ENCODE measurements around the gene PMEPA1. TPM values are rescaled to one million over a fixed set of nuclear protein-coding genes. Genes with fewer than 3 reads are reported as not detected.

Gene PMEPA1
- total and polyA plus RNA-seq, 2 experiments from 2014 or later = 7.3 to 15.4 TPM

DNA sequence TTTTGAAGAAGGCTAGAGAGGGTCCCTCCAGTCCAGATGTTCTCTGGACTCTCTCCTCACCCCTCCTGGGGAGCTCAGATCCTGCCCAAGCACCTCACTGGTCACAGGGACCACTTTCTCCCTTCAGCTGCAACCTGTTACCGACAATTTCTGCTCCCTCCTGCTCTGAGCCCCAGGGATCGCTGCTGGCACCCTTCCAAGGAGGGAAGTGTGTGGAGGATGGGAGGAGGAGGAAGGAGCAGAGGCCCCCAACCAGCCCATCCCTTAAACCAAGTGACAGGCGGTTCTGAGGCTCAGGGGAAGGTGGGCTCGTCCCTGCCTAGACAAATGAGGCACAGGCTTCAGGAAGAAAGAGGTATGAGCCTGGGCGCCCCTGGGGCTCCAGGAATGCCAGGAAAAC is 13.9 kb downstream of the PMEPA1 start:
- TF ChIP-seq ZNF114 (CRISPR knock-in tag; IDR thresholded peaks at IDR 0.05) (no peak), NANOG (IDR thresholded peaks at IDR 0.05; ENCODE audit: borderline replicate concordance) (no peak), STAT1 (IDR thresholded peaks at IDR 0.05; ENCODE audit: unreplicated experiment) (no peak), JUNB (IDR thresholded peaks at IDR 0.05; ENCODE audit: unreplicated experiment) (no peak), CREB1 (CRISPR knock-in tag; IDR thresholded peaks at IDR 0.05; ENCODE audit: low read depth) (no peak), EZH2 (IDR thresholded peaks at IDR 0.05; ENCODE audit: low read depth, unreplicated experiment) (no peak), POLR2AphosphoS5 (IDR thresholded peaks at IDR 0.05; ENCODE audit: low read depth) (no peak), EZH2phosphoT487 (IDR thresholded peaks at IDR 0.05; ENCODE audit: unreplicated experiment) (no peak), ZNF331 (CRISPR knock-in tag; IDR thresholded peaks at IDR 0.05; ENCODE audit: low read depth) (no peak)
- TF ChIP-seq, protein P1, sequence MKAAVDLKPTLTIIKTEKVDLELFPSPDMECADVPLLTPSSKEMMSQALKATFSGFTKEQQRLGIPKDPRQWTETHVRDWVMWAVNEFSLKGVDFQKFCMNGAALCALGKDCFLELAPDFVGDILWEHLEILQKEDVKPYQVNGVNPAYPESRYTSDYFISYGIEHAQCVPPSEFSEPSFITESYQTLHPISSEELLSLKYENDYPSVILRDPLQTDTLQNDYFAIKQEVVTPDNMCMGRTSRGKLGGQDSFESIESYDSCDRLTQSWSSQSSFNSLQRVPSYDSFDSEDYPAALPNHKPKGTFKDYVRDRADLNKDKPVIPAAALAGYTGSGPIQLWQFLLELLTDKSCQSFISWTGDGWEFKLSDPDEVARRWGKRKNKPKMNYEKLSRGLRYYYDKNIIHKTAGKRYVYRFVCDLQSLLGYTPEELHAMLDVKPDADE (IDR thresholded peaks at IDR 0.05) = no peak
- TF ChIP-seq, protein P2, sequence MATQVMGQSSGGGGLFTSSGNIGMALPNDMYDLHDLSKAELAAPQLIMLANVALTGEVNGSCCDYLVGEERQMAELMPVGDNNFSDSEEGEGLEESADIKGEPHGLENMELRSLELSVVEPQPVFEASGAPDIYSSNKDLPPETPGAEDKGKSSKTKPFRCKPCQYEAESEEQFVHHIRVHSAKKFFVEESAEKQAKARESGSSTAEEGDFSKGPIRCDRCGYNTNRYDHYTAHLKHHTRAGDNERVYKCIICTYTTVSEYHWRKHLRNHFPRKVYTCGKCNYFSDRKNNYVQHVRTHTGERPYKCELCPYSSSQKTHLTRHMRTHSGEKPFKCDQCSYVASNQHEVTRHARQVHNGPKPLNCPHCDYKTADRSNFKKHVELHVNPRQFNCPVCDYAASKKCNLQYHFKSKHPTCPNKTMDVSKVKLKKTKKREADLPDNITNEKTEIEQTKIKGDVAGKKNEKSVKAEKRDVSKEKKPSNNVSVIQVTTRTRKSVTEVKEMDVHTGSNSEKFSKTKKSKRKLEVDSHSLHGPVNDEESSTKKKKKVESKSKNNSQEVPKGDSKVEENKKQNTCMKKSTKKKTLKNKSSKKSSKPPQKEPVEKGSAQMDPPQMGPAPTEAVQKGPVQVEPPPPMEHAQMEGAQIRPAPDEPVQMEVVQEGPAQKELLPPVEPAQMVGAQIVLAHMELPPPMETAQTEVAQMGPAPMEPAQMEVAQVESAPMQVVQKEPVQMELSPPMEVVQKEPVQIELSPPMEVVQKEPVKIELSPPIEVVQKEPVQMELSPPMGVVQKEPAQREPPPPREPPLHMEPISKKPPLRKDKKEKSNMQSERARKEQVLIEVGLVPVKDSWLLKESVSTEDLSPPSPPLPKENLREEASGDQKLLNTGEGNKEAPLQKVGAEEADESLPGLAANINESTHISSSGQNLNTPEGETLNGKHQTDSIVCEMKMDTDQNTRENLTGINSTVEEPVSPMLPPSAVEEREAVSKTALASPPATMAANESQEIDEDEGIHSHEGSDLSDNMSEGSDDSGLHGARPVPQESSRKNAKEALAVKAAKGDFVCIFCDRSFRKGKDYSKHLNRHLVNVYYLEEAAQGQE (IDR thresholded peaks at IDR 0.05; ENCODE audit: unreplicated experiment) = no peak
- TF ChIP-seq, protein P3, sequence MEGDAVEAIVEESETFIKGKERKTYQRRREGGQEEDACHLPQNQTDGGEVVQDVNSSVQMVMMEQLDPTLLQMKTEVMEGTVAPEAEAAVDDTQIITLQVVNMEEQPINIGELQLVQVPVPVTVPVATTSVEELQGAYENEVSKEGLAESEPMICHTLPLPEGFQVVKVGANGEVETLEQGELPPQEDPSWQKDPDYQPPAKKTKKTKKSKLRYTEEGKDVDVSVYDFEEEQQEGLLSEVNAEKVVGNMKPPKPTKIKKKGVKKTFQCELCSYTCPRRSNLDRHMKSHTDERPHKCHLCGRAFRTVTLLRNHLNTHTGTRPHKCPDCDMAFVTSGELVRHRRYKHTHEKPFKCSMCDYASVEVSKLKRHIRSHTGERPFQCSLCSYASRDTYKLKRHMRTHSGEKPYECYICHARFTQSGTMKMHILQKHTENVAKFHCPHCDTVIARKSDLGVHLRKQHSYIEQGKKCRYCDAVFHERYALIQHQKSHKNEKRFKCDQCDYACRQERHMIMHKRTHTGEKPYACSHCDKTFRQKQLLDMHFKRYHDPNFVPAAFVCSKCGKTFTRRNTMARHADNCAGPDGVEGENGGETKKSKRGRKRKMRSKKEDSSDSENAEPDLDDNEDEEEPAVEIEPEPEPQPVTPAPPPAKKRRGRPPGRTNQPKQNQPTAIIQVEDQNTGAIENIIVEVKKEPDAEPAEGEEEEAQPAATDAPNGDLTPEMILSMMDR (conservative IDR thresholded peaks at IDR 0.05; ENCODE audit: low read depth in 2 of 2) = no peak
- TF ChIP-seq, protein P4, sequence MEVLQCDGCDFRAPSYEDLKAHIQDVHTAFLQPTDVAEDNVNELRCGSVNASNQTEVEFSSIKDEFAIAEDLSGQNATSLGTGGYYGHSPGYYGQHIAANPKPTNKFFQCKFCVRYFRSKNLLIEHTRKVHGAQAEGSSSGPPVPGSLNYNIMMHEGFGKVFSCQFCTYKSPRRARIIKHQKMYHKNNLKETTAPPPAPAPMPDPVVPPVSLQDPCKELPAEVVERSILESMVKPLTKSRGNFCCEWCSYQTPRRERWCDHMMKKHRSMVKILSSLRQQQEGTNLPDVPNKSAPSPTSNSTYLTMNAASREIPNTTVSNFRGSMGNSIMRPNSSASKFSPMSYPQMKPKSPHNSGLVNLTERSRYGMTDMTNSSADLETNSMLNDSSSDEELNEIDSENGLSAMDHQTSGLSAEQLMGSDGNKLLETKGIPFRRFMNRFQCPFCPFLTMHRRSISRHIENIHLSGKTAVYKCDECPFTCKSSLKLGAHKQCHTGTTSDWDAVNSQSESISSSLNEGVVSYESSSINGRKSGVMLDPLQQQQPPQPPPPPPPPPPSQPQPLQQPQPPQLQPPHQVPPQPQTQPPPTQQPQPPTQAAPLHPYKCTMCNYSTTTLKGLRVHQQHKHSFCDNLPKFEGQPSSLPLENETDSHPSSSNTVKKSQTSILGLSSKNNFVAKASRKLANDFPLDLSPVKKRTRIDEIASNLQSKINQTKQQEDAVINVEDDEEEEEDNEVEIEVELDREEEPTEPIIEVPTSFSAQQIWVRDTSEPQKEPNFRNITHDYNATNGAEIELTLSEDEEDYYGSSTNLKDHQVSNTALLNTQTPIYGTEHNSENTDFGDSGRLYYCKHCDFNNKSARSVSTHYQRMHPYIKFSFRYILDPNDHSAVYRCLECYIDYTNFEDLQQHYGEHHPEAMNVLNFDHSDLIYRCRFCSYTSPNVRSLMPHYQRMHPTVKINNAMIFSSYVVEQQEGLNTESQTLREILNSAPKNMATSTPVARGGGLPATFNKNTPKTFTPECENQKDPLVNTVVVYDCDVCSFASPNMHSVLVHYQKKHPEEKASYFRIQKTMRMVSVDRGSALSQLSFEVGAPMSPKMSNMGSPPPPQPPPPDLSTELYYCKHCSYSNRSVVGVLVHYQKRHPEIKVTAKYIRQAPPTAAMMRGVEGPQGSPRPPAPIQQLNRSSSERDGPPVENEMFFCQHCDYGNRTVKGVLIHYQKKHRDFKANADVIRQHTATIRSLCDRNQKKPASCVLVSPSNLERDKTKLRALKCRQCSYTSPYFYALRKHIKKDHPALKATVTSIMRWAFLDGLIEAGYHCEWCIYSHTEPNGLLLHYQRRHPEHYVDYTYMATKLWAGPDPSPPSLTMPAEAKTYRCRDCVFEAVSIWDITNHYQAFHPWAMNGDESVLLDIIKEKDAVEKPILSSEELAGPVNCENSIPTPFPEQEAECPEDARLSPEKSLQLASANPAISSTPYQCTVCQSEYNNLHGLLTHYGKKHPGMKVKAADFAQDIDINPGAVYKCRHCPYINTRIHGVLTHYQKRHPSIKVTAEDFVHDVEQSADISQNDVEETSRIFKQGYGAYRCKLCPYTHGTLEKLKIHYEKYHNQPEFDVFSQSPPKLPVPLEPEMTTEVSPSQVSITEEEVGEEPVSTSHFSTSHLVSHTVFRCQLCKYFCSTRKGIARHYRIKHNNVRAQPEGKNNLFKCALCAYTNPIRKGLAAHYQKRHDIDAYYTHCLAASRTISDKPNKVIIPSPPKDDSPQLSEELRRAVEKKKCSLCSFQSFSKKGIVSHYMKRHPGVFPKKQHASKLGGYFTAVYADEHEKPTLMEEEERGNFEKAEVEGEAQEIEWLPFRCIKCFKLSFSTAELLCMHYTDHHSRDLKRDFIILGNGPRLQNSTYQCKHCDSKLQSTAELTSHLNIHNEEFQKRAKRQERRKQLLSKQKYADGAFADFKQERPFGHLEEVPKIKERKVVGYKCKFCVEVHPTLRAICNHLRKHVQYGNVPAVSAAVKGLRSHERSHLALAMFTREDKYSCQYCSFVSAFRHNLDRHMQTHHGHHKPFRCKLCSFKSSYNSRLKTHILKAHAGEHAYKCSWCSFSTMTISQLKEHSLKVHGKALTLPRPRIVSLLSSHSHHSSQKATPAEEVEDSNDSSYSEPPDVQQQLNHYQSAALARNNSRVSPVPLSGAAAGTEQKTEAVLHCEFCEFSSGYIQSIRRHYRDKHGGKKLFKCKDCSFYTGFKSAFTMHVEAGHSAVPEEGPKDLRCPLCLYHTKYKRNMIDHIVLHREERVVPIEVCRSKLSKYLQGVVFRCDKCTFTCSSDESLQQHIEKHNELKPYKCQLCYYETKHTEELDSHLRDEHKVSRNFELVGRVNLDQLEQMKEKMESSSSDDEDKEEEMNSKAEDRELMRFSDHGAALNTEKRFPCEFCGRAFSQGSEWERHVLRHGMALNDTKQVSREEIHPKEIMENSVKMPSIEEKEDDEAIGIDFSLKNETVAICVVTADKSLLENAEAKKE (CRISPR knock-in tag; IDR thresholded peaks at IDR 0.05) = no peak
- Mint-ChIP-seq H3K27me3 (ENCODE audit: insufficient read depth, low read depth, poor library complexity) (peaks cover 5% of the 10 kb centered on the region), H3K9me3 (no peaks in the 10 kb centered on the region), H3K36me3 (ENCODE audit: low read depth) (no peaks in the 10 kb centered on the region), H3K27ac (no peak overlapping the region), H3K4me3 (no peak overlapping the region), H3K4me1 (peaks cover 65% of the 10 kb centered on the region)
- Histone ChIP-seq H3K4me3 (no peak overlapping the region), H3K79me2 (replicated peaks; ENCODE audit: insufficient read depth) (peaks cover 100% of the 10 kb centered on the region), H3K9me2 (ENCODE audit: insufficient read depth) (no peaks in the 10 kb centered on the region), H3K36me3 (ENCODE audit: insufficient read depth) (no peaks in the 10 kb centered on the region), H3K4me1 (ENCODE audit: insufficient read depth) (peaks cover 31% of the 10 kb centered on the region), H3K4me2 (no peak overlapping the region), H3K27ac (ENCODE audit: low read depth) (no peak overlapping the region), H3F3A (replicated peaks; ENCODE audit: low read depth) (no peaks in the 10 kb centered on the region), H3K27me3 (ENCODE audit: insufficient read depth) (no peaks in the 10 kb centered on the region), H2AFZ (no peak overlapping the region), H4K20me1 (replicated peaks; ENCODE audit: insufficient read depth) (peaks cover 72% of the 10 kb centered on the region)
- ATAC-seq = no peak
- DNase-seq (ENCODE audit: low spot score) = no peak

Data from GM23338 (cell line).